CD4-positive, alpha-beta memory T cell (primary cell): ENCODE results near the gene NCR1. TPM values are rescaled to one million over a fixed set of nuclear protein-coding genes. Genes with fewer than 3 reads are reported as not detected.
A peak's percentile ranks its signal among the peaks of the same experiment; 100 is the strongest.
"Not testable (repeated sequence)": the region's sequence is repeated elsewhere in the genome, so short reads cannot be mapped to it uniquely, and the experiment has no call there.

ENCODE experiments used
- CTCF ChIA-PET: fragments of 350-600 bp; sonication (Branson Sonifier 250); formaldehyde crosslinking; loops from one replicate; lab custom pipeline; 2021; ENCODE audit warnings: inconsistent platforms; ENCODE audit not compliant: partially characterized antibody; lab: Charles Lee
- POLR2A ChIA-PET: fragments of 350-600 bp; sonication (Branson Sonifier 250); formaldehyde crosslinking; loops from one replicate; lab custom pipeline; 2021; ENCODE audit not compliant: partially characterized antibody; lab: Charles Lee
- DNase-seq, 5 donors: peaks; one replicate each; pipeline versions ENCODE4 v3.0.0 to v3.0.0-alpha.2; 2020 to 2022; ENCODE audit warnings: mixed read lengths in 1 of 5
- H3K27ac ChIP-seq: one replicate; pipeline ENCODE4 v1.7.0; 2013; ENCODE audit warnings: low read depth, low read length
- H3K27me3 ChIP-seq: 2 replicates; pipeline ENCODE4 v1.7.0; 2013; ENCODE audit warnings: mild to moderate bottlenecking, low read length, moderate library complexity; ENCODE audit not compliant: insufficient read depth
- H3K36me3 ChIP-seq: 2 replicates; pipeline ENCODE4 v1.7.0; 2013; ENCODE audit warnings: mild to moderate bottlenecking, low read length, moderate library complexity; ENCODE audit not compliant: insufficient read depth
- H3K4me1 ChIP-seq: 2 replicates; pipeline ENCODE4 v1.7.0; 2013; ENCODE audit warnings: mild to moderate bottlenecking, low read length, moderate library complexity; ENCODE audit not compliant: insufficient read depth
- H3K4me3 ChIP-seq, 2 donors: one replicate each; pipeline ENCODE4 v1.7.0; 2013; ENCODE audit warnings: low read length in 2 of 2, mild to moderate bottlenecking in 1 of 2
- H3K9me3 ChIP-seq, 2 donors: one replicate each; pipeline ENCODE4 v1.7.0; 2013; ENCODE audit warnings: low read length in 2 of 2, control low read depth in 1 of 2; ENCODE audit not compliant: control insufficient read depth in 1 of 2
- H3K27ac Mint-ChIP-seq, 7 donors: one replicate each; pipeline ENCODE4 v1.8.0; 2020 to 2021; ENCODE audit warnings: mixed read lengths in 7 of 7, mild to moderate bottlenecking in 6 of 7, inconsistent platforms in 3 of 7, moderate library complexity in 3 of 7
- H3K27me3 Mint-ChIP-seq, 2 donors: one replicate each; pipeline ENCODE4 v1.8.0; 2020 to 2021; ENCODE audit warnings: mixed read lengths in 2 of 2
- H3K36me3 Mint-ChIP-seq, 2 donors: one replicate each; pipeline ENCODE4 v1.8.0; 2020 to 2021; ENCODE audit warnings: mixed read lengths in 2 of 2, inconsistent platforms in 1 of 2, mild to moderate bottlenecking in 1 of 2
- H3K4me1 Mint-ChIP-seq, 4 donors: one replicate each; pipeline ENCODE4 v1.8.0; 2020 to 2021; ENCODE audit warnings: mixed read lengths in 4 of 4, mild to moderate bottlenecking in 1 of 4
- H3K4me3 Mint-ChIP-seq, 8 donors: one replicate each; pipeline ENCODE4 v1.8.0; 2020 to 2021; ENCODE audit warnings: mixed read lengths in 8 of 8, mild to moderate bottlenecking in 7 of 8, moderate library complexity in 6 of 8, inconsistent platforms in 3 of 8
- H3K9me3 Mint-ChIP-seq, 8 donors: one replicate each; pipeline ENCODE4 v1.8.0; 2020 to 2021; ENCODE audit warnings: mixed read lengths in 8 of 8, mild to moderate bottlenecking in 5 of 8, inconsistent platforms in 3 of 8, moderate library complexity in 1 of 8
- intact Hi-C: fragments of 100-400 bp; cut with micrococcal nuclease; formaldehyde crosslinking; loops from one replicate; pipeline ENCODE4 v1.15.1; 2023
- polyA plus RNA-seq, 2 donors: library from polyadenylated mRNA; unstranded; fragments of 300-500 nt; fragmentation: Illumina TruSeq; gene quantifications; one replicate each; pipeline ENCODE4 v1.2.3, GENCODE V29; 2021
- total RNA-seq, 2 experiments: library from RNA; stranded (reverse); gene quantifications; one replicate each; pipeline ENCODE4 v1.2.3, GENCODE V29; 2021

Gene NCR1
- not detected for total RNA-seq
- not detected for polyA plus RNA-seq

- ChIA-PET CTCF (no interaction called here), POLR2A (no interaction called here)
- Histone ChIP-seq H3K27ac (no peak within 1 kb of the TSS), H3K4me3 (no peak within 1 kb of the TSS), H3K9me3 (no peaks in the 10 kb centered on the region), H3K36me3 (no peaks in the 10 kb centered on the region), H3K27me3 (no peaks in the 10 kb centered on the region), H3K4me1 (no peaks in the 10 kb centered on the region)
- Mint-ChIP-seq H3K9me3 (peaks cover 0 to 6% (median 1%) of the 10 kb centered on the region in 8 donors), H3K27me3 (peaks cover 8 to 9% of the 10 kb centered on the region in 2 donors), H3K4me3 (no peak within 1 kb of the TSS), H3K27ac (no peak within 1 kb of the TSS), H3K4me1 (no peaks in the 10 kb centered on the region), H3K36me3 (no peaks in the 10 kb centered on the region)
- intact Hi-C loops = no loop called here
- DNase-seq = no peak
Observed at GRCh38 chr19:54905803-54906511, at the start of gene NCR1. Gene NCR1 (plus strand): TSS chr19:54906148. CDS start chr19:54906188, 40 bp downstream.

- H3K4me3 Mint-ChIP-seq, H3K36me3 ChIP-seq, H3K36me3 Mint-ChIP-seq, H3K4me3 ChIP-seq, H3K4me1 Mint-ChIP-seq, POLR2A ChIA-PET, H3K27ac Mint-ChIP-seq, CTCF ChIA-PET, H3K9me3 ChIP-seq, H3K4me1 ChIP-seq, H3K9me3 Mint-ChIP-seq, H3K27me3 ChIP-seq, DNase-seq, intact Hi-C loops, H3K27ac ChIP-seq: not testable (repeated sequence)
- peaks cover 4 to 12% of the 10 kb centered on the region in 2 donors for H3K27me3 Mint-ChIP-seq
Observed at GRCh38 chr19:54858476-54858875, 47.5 kb upstream of the NCR1 start.

GRCh38 chr19:54859421-54859820, 46.5 kb upstream of the NCR1 start:
- H3K27me3 ChIP-seq, H3K9me3 ChIP-seq, H3K36me3 ChIP-seq, H3K27ac Mint-ChIP-seq, H3K4me3 ChIP-seq, H3K9me3 Mint-ChIP-seq, DNase-seq, H3K4me3 Mint-ChIP-seq, H3K27me3 Mint-ChIP-seq, H3K4me1 ChIP-seq, POLR2A ChIA-PET, CTCF ChIA-PET, H3K36me3 Mint-ChIP-seq, intact Hi-C loops, H3K27ac ChIP-seq, H3K4me1 Mint-ChIP-seq: not testable (repeated sequence)

- intact Hi-C loops, CTCF ChIA-PET, POLR2A ChIA-PET: not testable (repeated sequence)
Observed at GRCh38 chr19:54863459-54863858, 42.5 kb upstream of the NCR1 start.

GRCh38 chr19:54871696-54872095, 34.3 kb upstream of the NCR1 start:
- H3K4me3 Mint-ChIP-seq = no peak overlapping the region
- CTCF ChIA-PET = no interaction called here
- no peak overlapping the region for H3K27ac ChIP-seq

More at GRCh38 chr19:54863459-54863858, 42.5 kb upstream of the NCR1 start:
- not testable (repeated sequence) for DNase-seq, H3K4me3 ChIP-seq, H3K9me3 ChIP-seq, H3K4me3 Mint-ChIP-seq, H3K4me1 Mint-ChIP-seq, H3K27ac Mint-ChIP-seq, H3K27ac ChIP-seq, H3K4me1 ChIP-seq, H3K36me3 Mint-ChIP-seq, H3K36me3 ChIP-seq, H3K27me3 ChIP-seq
- H3K9me3 Mint-ChIP-seq = peaks cover 0 to 26% (median 7%) of the 10 kb centered on the region in 8 donors
- peaks cover 10 to 14% of the 10 kb centered on the region in 2 donors for H3K27me3 Mint-ChIP-seq

GRCh38 chr19:54873990-54874389, 32.0 kb upstream of the NCR1 start, which contains the start of gene FCAR:
Gene FCAR (plus strand): TSS chr19:54874235. CDS start chr19:54874290, 55 bp downstream.
- H3K4me3 ChIP-seq = no peak within 1 kb of the TSS
- H3K4me1 Mint-ChIP-seq = peaks cover 0 to 4% (median 0%) of the 10 kb centered on the region in 4 donors
- no peaks in the 10 kb centered on the region for H3K27me3 ChIP-seq
- no peak within 1 kb of the TSS for H3K4me3 Mint-ChIP-seq
- intact Hi-C loops = no loop called here
- H3K9me3 ChIP-seq = no peaks in the 10 kb centered on the region
- ChIA-PET POLR2A (no interaction called here), CTCF (no interaction called here)
- no peak within 1 kb of the TSS for H3K27ac ChIP-seq
- H3K9me3 Mint-ChIP-seq = peaks cover 0 to 10% (median under 1%) of the 10 kb centered on the region in 8 donors
- no peak for DNase-seq
- H3K27ac Mint-ChIP-seq = peak within 1 kb of the TSS in 1 of 7 donors; percentile 82
- H3K36me3 Mint-ChIP-seq = no peaks in the 10 kb centered on the region
- H3K36me3 ChIP-seq = no peaks in the 10 kb centered on the region
- peaks cover 5 to 12% of the 10 kb centered on the region in 2 donors for H3K27me3 Mint-ChIP-seq
- H3K4me1 ChIP-seq = no peaks in the 10 kb centered on the region

More at GRCh38 chr19:54871696-54872095, 34.3 kb upstream of the NCR1 start:
- Mint-ChIP-seq H3K27ac (no peak overlapping the region), H3K27me3 (peaks cover 10 to 14% of the 10 kb centered on the region in 2 donors), H3K36me3 (no peaks in the 10 kb centered on the region), H3K4me1 (peaks cover 0 to 4% (median 0%) of the 10 kb centered on the region in 4 donors), H3K9me3 (peaks cover 0 to 15% (median 7%) of the 10 kb centered on the region in 8 donors)
- no peak for DNase-seq
- POLR2A ChIA-PET = no interaction called here
- Histone ChIP-seq H3K9me3 (no peaks in the 10 kb centered on the region), H3K36me3 (no peaks in the 10 kb centered on the region), H3K27me3 (no peaks in the 10 kb centered on the region), H3K4me1 (no peaks in the 10 kb centered on the region), H3K4me3 (no peak overlapping the region)
- intact Hi-C loops = no loop called here

- no peaks in the 10 kb centered on the region for H3K9me3 ChIP-seq
- no peak overlapping the region for H3K27ac ChIP-seq
- Mint-ChIP-seq H3K4me3 (no peak overlapping the region), H3K36me3 (no peaks in the 10 kb centered on the region), H3K9me3 (peaks cover 0 to 13% (median 2%) of the 10 kb centered on the region in 8 donors), H3K4me1 (peaks cover 0 to 4% (median 0%) of the 10 kb centered on the region in 4 donors), H3K27ac (no peak overlapping the region), H3K27me3 (peaks cover 11 to 19% of the 10 kb centered on the region in 2 donors)
- ChIA-PET POLR2A (no interaction called here), CTCF (no interaction called here)
- intact Hi-C loops = no loop called here
- DNase-seq = no peak
- H3K36me3 ChIP-seq = no peaks in the 10 kb centered on the region
- no peaks in the 10 kb centered on the region for H3K4me1 ChIP-seq
- no peak overlapping the region for H3K4me3 ChIP-seq
- no peaks in the 10 kb centered on the region for H3K27me3 ChIP-seq
Observed at GRCh38 chr19:54875506-54875905, 30.4 kb upstream of the NCR1 start.
